Activated naive CD8-positive, alpha-beta T cell treated with anti-CD3 and anti-CD28 coated beads for 36 hours (primary cell): Measurements from ENCODE around the gene UNC5CL. TPM values are rescaled to one million over a fixed set of nuclear protein-coding genes. Genes with fewer than 3 reads are reported as not detected.

Experiments
- DNase-seq: peaks from one replicate; pipeline ENCODE4 v3.0.0; 2021
- H3K27ac Mint-ChIP-seq: one replicate; pipeline ENCODE4 v1.8.0; 2022; ENCODE audit warnings: mild to moderate bottlenecking, moderate library complexity, mixed read lengths
- H3K27me3 Mint-ChIP-seq: one replicate; pipeline ENCODE4 v1.8.0; 2022; ENCODE audit warnings: mild to moderate bottlenecking, mixed read lengths
- H3K36me3 Mint-ChIP-seq: one replicate; pipeline ENCODE4 v1.8.0; 2021; ENCODE audit warnings: mild to moderate bottlenecking, mixed read lengths
- H3K4me1 Mint-ChIP-seq: one replicate; pipeline ENCODE4 v1.8.0; 2021; ENCODE audit warnings: mixed read lengths
- H3K4me3 Mint-ChIP-seq: one replicate; pipeline ENCODE4 v1.8.0; 2022; ENCODE audit warnings: mild to moderate bottlenecking, moderate library complexity, mixed read lengths
- H3K9me3 Mint-ChIP-seq: one replicate; pipeline ENCODE4 v1.8.0; 2022; ENCODE audit warnings: mixed read lengths
- total RNA-seq, 2 experiments: library from RNA; stranded (reverse); gene quantifications; one replicate each; pipeline ENCODE4 v1.2.3, GENCODE V29; 2021

Gene UNC5CL
- 1 to 10 TPM; 1.3 to 1.7 TPM for total RNA-seq

GRCh38 chr6:41039060-41039998 is at the start of gene UNC5CL:
Gene UNC5CL, minus strand, starts transcription at chr6:41039221. Its CDS starts 4,147 bp downstream, at chr6:41035074.
- Mint-ChIP-seq H3K9me3 (no peaks in the 10 kb centered on the region), H3K27ac (no peak within 1 kb of the TSS), H3K36me3 (no peaks in the 10 kb centered on the region), H3K4me1 (peaks cover 5% of the 10 kb centered on the region), H3K27me3 (no peaks in the 10 kb centered on the region), H3K4me3 (no peak within 1 kb of the TSS)
- peak; percentile 57 for DNase-seq

GRCh38 chr6:41088451-41088850 is 49.4 kb upstream of the UNC5CL start:
- Mint-ChIP-seq H3K4me3 (no peak overlapping the region), H3K27ac (no peak overlapping the region)

GRCh38 chr6:41085182-41085581 is 46.2 kb upstream of the UNC5CL start:
- H3K36me3 Mint-ChIP-seq, result peaks cover 38% of the 10 kb centered on the region
- H3K27ac Mint-ChIP-seq, result no peak overlapping the region
- peaks cover 20% of the 10 kb centered on the region for H3K4me1 Mint-ChIP-seq
- DNase-seq, result no peak
- H3K9me3 Mint-ChIP-seq, result no peaks in the 10 kb centered on the region
- H3K27me3 Mint-ChIP-seq, result no peaks in the 10 kb centered on the region
- no peak overlapping the region for H3K4me3 Mint-ChIP-seq

More at GRCh38 chr6:41088451-41088850, 49.4 kb upstream of the UNC5CL start:
- Mint-ChIP-seq H3K9me3 (no peaks in the 10 kb centered on the region), H3K4me1 (peaks cover 4% of the 10 kb centered on the region), H3K27me3 (no peaks in the 10 kb centered on the region), H3K36me3 (peaks cover 24% of the 10 kb centered on the region)
- no peak for DNase-seq

GRCh38 chr6:41083072-41083471 is 44.1 kb upstream of the UNC5CL start:
- peaks cover 35% of the 10 kb centered on the region for H3K4me1 Mint-ChIP-seq
- no peak overlapping the region for H3K4me3 Mint-ChIP-seq
- H3K9me3 Mint-ChIP-seq, result no peaks in the 10 kb centered on the region
- H3K27me3 Mint-ChIP-seq, result no peaks in the 10 kb centered on the region
- H3K27ac Mint-ChIP-seq, result no peak overlapping the region
- H3K36me3 Mint-ChIP-seq, result peaks cover 39% of the 10 kb centered on the region
- no peak for DNase-seq

- peaks cover 36% of the 10 kb centered on the region for H3K36me3 Mint-ChIP-seq
- H3K4me1 Mint-ChIP-seq, result peaks cover 47% of the 10 kb centered on the region
- H3K9me3 Mint-ChIP-seq, result no peaks in the 10 kb centered on the region
- no peak for DNase-seq
- no peaks in the 10 kb centered on the region for H3K27me3 Mint-ChIP-seq
- peak overlapping the region; percentile 0 for H3K4me3 Mint-ChIP-seq
- peak overlapping the region; percentile 80 for H3K27ac Mint-ChIP-seq
Measured at GRCh38 chr6:41080621-41081020, 41.6 kb upstream of the UNC5CL start.

GRCh38 chr6:41079080-41079479 is 40.1 kb upstream of the UNC5CL start:
- no peak overlapping the region for H3K4me3 Mint-ChIP-seq

GRCh38 chr6:41078101-41078500 is 39.1 kb upstream of the UNC5CL start:
- DNase-seq, result no peak

More at GRCh38 chr6:41079080-41079479, 40.1 kb upstream of the UNC5CL start:
- peaks cover 39% of the 10 kb centered on the region for H3K36me3 Mint-ChIP-seq
- H3K4me1 Mint-ChIP-seq, result peaks cover 62% of the 10 kb centered on the region
- DNase-seq, result no peak
- no peaks in the 10 kb centered on the region for H3K27me3 Mint-ChIP-seq
- H3K9me3 Mint-ChIP-seq, result no peaks in the 10 kb centered on the region
- peak overlapping the region; percentile 70 for H3K27ac Mint-ChIP-seq

GRCh38 chr6:41077536-41077935 is 38.5 kb upstream of the UNC5CL start:
- no peaks in the 10 kb centered on the region for H3K9me3 Mint-ChIP-seq
- no peak for DNase-seq
- peaks cover 37% of the 10 kb centered on the region for H3K36me3 Mint-ChIP-seq
- H3K4me1 Mint-ChIP-seq, result peaks cover 62% of the 10 kb centered on the region
- no peaks in the 10 kb centered on the region for H3K27me3 Mint-ChIP-seq
- no peak overlapping the region for H3K4me3 Mint-ChIP-seq
- H3K27ac Mint-ChIP-seq, result no peak overlapping the region

More at GRCh38 chr6:41078101-41078500, 39.1 kb upstream of the UNC5CL start:
- H3K27ac Mint-ChIP-seq, result no peak overlapping the region
- H3K4me3 Mint-ChIP-seq, result no peak overlapping the region
- H3K4me1 Mint-ChIP-seq, result peaks cover 62% of the 10 kb centered on the region
- H3K9me3 Mint-ChIP-seq, result no peaks in the 10 kb centered on the region
- peaks cover 40% of the 10 kb centered on the region for H3K36me3 Mint-ChIP-seq
- no peaks in the 10 kb centered on the region for H3K27me3 Mint-ChIP-seq

- Mint-ChIP-seq H3K4me1 (peaks cover 58% of the 10 kb centered on the region), H3K36me3 (peaks cover 34% of the 10 kb centered on the region)
Measured at GRCh38 chr6:41075651-41076626, 36.9 kb upstream of the UNC5CL start.

GRCh38 chr6:41074692-41075436 is 35.8 kb upstream of the UNC5CL start:
- peak overlapping the region; percentile 94 for H3K4me3 Mint-ChIP-seq
- peaks cover 28% of the 10 kb centered on the region for H3K36me3 Mint-ChIP-seq
- peak overlapping the region; percentile 92 for H3K27ac Mint-ChIP-seq
- no peaks in the 10 kb centered on the region for H3K27me3 Mint-ChIP-seq
- H3K4me1 Mint-ChIP-seq, result peaks cover 54% of the 10 kb centered on the region
- DNase-seq, result no peak
- H3K9me3 Mint-ChIP-seq, result no peaks in the 10 kb centered on the region

More at GRCh38 chr6:41075651-41076626, 36.9 kb upstream of the UNC5CL start:
- Mint-ChIP-seq H3K27me3 (no peaks in the 10 kb centered on the region), H3K27ac (peak overlapping the region; percentile 28), H3K4me3 (peak overlapping the region; percentile 2), H3K9me3 (no peaks in the 10 kb centered on the region)
- no peak for DNase-seq

- Mint-ChIP-seq H3K27ac (peak overlapping the region; percentile 92), H3K27me3 (no peaks in the 10 kb centered on the region), H3K4me1 (peaks cover 53% of the 10 kb centered on the region), H3K4me3 (peak overlapping the region; percentile 94), H3K36me3 (peaks cover 23% of the 10 kb centered on the region), H3K9me3 (no peaks in the 10 kb centered on the region)
- DNase-seq, result no peak
Measured at GRCh38 chr6:41073968-41074691, 35.1 kb upstream of the UNC5CL start.

- H3K36me3 Mint-ChIP-seq, result peaks cover 19% of the 10 kb centered on the region
- H3K4me3 Mint-ChIP-seq, result peak overlapping the region; percentile 94
- peak; percentile 84 for DNase-seq
- H3K9me3 Mint-ChIP-seq, result no peaks in the 10 kb centered on the region
- peaks cover 48% of the 10 kb centered on the region for H3K4me1 Mint-ChIP-seq
- H3K27me3 Mint-ChIP-seq, result no peaks in the 10 kb centered on the region
- peak overlapping the region; percentile 92 for H3K27ac Mint-ChIP-seq
Measured at GRCh38 chr6:41073203-41073967, 34.4 kb upstream of the UNC5CL start.

GRCh38 chr6:41072836-41073202 is 33.8 kb upstream of the UNC5CL start, which contains the start of gene NFYA:
Gene NFYA, plus strand, starts transcription at chr6:41072974. Its CDS starts 6,116 bp downstream, at chr6:41079090.
- Mint-ChIP-seq H3K27ac (peak within 1 kb of the TSS; percentile 98), H3K9me3 (no peaks in the 10 kb centered on the region), H3K27me3 (no peaks in the 10 kb centered on the region), H3K4me1 (peaks cover 45% of the 10 kb centered on the region), H3K36me3 (peaks cover 19% of the 10 kb centered on the region), H3K4me3 (peak within 1 kb of the TSS; percentile 94)
- no peak for DNase-seq
